Hepatocyte (in vitro differentiated cells): ENCODE data around the gene TEPSIN.

Experiments used
- EZH2 ChIP-seq: fragments of 200-600 bp; sonication (generic); IDR thresholded peaks from 2 replicates; pipeline ENCODE4 v1.6.1; 2016; ENCODE audit warnings: antibody characterized with exemption, mild to moderate bottlenecking, borderline replicate concordance
- EZH2phosphoT487 ChIP-seq: fragments of 200-600 bp; sonication (generic); IDR thresholded peaks from one replicate; pipeline ENCODE4 v1.6.1; 2018; ENCODE audit warnings: antibody characterized with exemption, mild to moderate bottlenecking, low read depth, moderate library complexity; ENCODE audit not compliant: unreplicated experiment, severe bottlenecking
- TF ChIP-seq, protein P1 (sequence below): fragments of 200-600 bp; sonication (generic); IDR thresholded peaks from 2 replicates; pipeline ENCODE4 v1.5.1; 2016; ENCODE audit warnings: antibody characterized with exemption, mild to moderate bottlenecking; ENCODE audit not compliant: poor library complexity

GRCh38 chr17:81237591-81238489 is 1.0 kb downstream of the TEPSIN start:
- TF ChIP-seq, protein P1, sequence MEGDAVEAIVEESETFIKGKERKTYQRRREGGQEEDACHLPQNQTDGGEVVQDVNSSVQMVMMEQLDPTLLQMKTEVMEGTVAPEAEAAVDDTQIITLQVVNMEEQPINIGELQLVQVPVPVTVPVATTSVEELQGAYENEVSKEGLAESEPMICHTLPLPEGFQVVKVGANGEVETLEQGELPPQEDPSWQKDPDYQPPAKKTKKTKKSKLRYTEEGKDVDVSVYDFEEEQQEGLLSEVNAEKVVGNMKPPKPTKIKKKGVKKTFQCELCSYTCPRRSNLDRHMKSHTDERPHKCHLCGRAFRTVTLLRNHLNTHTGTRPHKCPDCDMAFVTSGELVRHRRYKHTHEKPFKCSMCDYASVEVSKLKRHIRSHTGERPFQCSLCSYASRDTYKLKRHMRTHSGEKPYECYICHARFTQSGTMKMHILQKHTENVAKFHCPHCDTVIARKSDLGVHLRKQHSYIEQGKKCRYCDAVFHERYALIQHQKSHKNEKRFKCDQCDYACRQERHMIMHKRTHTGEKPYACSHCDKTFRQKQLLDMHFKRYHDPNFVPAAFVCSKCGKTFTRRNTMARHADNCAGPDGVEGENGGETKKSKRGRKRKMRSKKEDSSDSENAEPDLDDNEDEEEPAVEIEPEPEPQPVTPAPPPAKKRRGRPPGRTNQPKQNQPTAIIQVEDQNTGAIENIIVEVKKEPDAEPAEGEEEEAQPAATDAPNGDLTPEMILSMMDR: no peak
- TF ChIP-seq EZH2phosphoT487 (no peak), EZH2 (no peak)
